T-helper 2 cell treated with Interferon-gamma antibody and Interleukin-4, amounts not matched to agents 5 μg/mL and 100 μg/mL, for 36 hours (primary cell): Measurements from ENCODE around the gene KCNIP4.

ENCODE experiments used
- DNase-seq: peaks from one replicate; pipeline ENCODE4 v3.0.0; 2021; ENCODE audit warnings: low spot score
- H3K27ac Mint-ChIP-seq: one replicate; pipeline ENCODE4 v1.8.0; 2021; ENCODE audit warnings: mild to moderate bottlenecking, mixed read lengths
- H3K27me3 Mint-ChIP-seq: one replicate; pipeline ENCODE4 v1.8.0; 2021; ENCODE audit warnings: low read depth, mixed read lengths
- H3K36me3 Mint-ChIP-seq: one replicate; pipeline ENCODE4 v1.8.0; 2021; ENCODE audit warnings: low read depth, mixed read lengths
- H3K4me1 Mint-ChIP-seq: one replicate; pipeline ENCODE4 v1.8.0; 2021; ENCODE audit warnings: low read depth, mixed read lengths
- H3K4me3 Mint-ChIP-seq: one replicate; pipeline ENCODE4 v1.8.0; 2022; ENCODE audit warnings: mild to moderate bottlenecking, moderate library complexity, mixed read lengths
- H3K9me3 Mint-ChIP-seq: one replicate; pipeline ENCODE4 v1.8.0; 2021; ENCODE audit warnings: mixed read lengths

The KCNIP4 gene

DNA sequence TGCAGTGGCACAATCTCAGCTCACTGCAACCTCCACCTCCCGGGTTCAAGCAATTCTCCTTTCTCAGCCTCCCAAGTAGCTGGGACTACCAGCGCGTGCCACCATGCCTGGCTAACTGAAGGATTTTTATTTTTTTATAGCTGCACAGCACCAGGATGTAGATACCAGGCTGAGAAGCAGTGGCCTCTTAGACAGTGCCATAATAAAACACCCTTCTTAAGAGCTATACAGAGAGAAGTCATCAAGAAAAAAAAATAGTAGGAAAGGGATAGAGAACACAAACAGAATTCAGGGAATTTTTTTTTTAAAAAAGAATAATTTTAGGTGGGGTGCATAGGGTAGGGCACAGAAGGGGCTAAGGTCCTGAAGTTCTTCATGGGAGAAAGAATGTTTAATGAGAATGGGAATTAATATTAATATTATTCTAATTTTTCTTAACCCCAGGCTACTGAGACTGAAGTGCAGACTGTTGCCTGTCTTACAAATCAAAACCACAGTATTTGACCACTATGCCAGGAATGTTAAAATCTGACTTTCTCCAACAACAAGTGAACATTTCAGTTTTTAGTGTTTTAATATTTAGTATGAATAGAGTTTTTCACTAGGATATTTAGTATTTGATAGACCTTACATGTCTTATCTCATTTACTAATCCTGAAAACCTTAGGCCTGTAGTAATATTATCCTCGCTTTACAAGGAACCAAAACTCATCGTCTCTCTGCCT lies 146.7 kb downstream of the KCNIP4 start:
- H3K27ac Mint-ChIP-seq = no peak overlapping the region
- no peaks in the 10 kb centered on the region for H3K9me3 Mint-ChIP-seq
- no peak for DNase-seq
- no peaks in the 10 kb centered on the region for H3K27me3 Mint-ChIP-seq
- no peaks in the 10 kb centered on the region for H3K36me3 Mint-ChIP-seq
- H3K4me1 Mint-ChIP-seq = no peaks in the 10 kb centered on the region
- no peak overlapping the region for H3K4me3 Mint-ChIP-seq

DNA sequence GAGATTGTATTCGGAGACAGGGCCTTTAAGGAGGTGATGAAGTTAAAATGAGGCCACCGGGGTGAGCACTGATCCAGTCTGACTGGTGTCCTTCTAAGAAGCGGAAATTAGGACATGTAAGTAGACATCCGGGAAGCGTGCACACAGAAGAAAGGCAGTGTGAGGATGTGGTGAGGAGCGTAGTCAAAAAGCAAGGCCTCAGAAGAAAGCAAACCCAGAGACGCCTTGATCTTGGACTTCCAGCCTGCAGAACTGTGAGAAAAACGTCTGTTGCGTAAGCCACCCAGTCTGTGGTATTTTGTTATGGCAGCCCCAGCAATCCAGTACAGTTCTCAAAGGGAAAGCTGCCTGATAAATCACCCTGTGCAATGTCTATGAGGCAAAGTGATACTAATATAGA lies 153.5 kb downstream of the KCNIP4 start:
- Mint-ChIP-seq H3K4me1 (no peaks in the 10 kb centered on the region), H3K4me3 (no peak overlapping the region), H3K9me3 (no peaks in the 10 kb centered on the region), H3K27me3 (no peaks in the 10 kb centered on the region), H3K27ac (no peak overlapping the region), H3K36me3 (no peaks in the 10 kb centered on the region)
- no peak for DNase-seq

DNA sequence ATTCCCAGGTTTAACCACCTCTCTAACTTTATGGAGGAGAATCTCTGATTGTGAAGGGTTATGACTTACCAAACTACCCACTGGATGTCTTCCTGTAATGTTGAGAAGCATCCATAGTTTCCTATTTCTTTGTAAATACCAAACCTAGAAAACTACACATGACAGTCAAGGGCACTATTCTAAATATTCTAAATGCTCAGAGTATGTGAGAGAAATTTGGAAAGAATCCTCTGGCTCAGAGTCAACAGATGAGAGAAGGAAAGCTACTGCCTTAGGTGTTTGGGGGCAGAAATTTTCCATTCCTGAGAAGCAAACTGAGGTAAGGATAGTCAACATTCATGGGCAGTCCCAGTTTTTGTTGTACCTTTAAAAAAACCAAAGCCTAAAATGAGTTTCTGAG lies 155.8 kb downstream of the KCNIP4 start:
- Mint-ChIP-seq H3K27ac (no peak overlapping the region), H3K9me3 (no peaks in the 10 kb centered on the region), H3K4me3 (no peak overlapping the region), H3K4me1 (no peaks in the 10 kb centered on the region), H3K36me3 (no peaks in the 10 kb centered on the region), H3K27me3 (no peaks in the 10 kb centered on the region)
- no peak for DNase-seq

DNA sequence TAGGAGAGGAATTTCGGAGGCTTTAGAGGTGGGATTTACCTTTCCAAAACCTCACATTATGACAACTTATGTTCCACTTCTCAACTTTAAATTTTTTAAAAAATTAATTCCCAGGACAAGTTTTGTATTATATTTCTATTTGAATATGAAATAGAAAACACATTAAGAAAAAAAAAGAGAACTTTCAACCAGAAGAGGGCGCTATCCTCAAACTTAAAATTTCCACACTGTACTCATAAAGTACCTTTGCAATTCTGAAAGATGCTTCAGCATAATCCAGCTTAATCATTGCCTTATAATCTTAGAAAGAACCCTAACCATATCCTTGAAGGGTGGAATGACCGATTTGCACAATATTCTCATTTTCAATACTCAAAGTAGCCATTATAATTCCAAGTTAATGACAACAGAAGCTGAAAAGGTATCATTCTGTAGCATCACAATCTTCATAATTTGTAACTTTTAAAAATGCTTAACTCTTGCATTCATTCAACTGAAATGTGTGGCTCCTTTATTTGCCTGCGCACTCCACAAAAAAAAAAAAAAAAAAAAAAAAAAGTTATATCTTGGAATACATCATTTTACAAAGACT lies 158.0 kb downstream of the KCNIP4 start:
- H3K9me3 Mint-ChIP-seq = no peaks in the 10 kb centered on the region
- H3K27me3 Mint-ChIP-seq = no peaks in the 10 kb centered on the region
- DNase-seq = no peak
- no peak overlapping the region for H3K27ac Mint-ChIP-seq
- H3K36me3 Mint-ChIP-seq = no peaks in the 10 kb centered on the region
- no peaks in the 10 kb centered on the region for H3K4me1 Mint-ChIP-seq
- H3K4me3 Mint-ChIP-seq = no peak overlapping the region

DNA sequence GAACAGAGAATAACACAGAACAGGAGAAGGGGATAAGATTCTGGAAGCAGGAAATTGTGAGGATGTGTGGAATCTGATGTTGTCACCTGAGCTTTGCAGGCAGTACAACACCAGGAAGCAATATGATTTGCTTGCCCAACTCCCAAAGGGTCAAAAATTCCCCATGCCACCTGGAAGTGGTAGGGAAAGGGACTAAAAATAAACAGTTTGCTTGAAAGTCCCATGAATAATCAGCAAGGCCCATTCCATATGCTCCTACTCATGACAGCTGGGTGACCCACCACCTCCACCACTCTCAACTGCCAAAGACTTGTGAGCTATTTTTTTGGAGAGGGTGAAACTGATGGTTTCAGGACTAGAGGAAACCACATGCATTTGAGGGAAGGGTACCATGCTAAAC lies 168.4 kb downstream of the KCNIP4 start:
- H3K4me3 Mint-ChIP-seq = no peak overlapping the region
- no peak overlapping the region for H3K27ac Mint-ChIP-seq
- no peaks in the 10 kb centered on the region for H3K4me1 Mint-ChIP-seq
- no peak for DNase-seq
- peaks cover 4% of the 10 kb centered on the region for H3K9me3 Mint-ChIP-seq
- no peaks in the 10 kb centered on the region for H3K27me3 Mint-ChIP-seq
- H3K36me3 Mint-ChIP-seq = no peaks in the 10 kb centered on the region

DNA sequence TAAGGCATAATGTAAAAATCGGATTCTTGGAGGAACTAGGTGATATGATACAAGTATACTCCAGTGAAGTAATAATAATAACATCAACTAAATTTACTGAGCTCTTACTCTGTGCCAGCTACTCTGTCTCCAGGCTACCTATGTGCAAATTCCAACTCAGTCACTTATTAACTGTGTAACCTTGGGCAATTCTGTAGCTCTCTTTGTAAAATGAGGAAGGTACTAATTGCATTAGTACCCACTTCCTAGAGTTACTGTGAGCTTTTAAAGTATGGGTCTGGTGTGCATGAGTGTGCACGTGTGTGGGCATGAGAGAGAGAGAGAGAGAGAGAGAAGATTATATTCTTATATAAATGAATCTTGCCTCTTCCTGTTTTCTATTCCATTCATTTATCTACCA lies 169.9 kb downstream of the KCNIP4 start:
- DNase-seq = no peak
- Mint-ChIP-seq H3K36me3 (no peaks in the 10 kb centered on the region), H3K9me3 (peaks cover 4% of the 10 kb centered on the region), H3K4me3 (no peak overlapping the region), H3K4me1 (no peaks in the 10 kb centered on the region), H3K27ac (no peak overlapping the region), H3K27me3 (no peaks in the 10 kb centered on the region)

DNA sequence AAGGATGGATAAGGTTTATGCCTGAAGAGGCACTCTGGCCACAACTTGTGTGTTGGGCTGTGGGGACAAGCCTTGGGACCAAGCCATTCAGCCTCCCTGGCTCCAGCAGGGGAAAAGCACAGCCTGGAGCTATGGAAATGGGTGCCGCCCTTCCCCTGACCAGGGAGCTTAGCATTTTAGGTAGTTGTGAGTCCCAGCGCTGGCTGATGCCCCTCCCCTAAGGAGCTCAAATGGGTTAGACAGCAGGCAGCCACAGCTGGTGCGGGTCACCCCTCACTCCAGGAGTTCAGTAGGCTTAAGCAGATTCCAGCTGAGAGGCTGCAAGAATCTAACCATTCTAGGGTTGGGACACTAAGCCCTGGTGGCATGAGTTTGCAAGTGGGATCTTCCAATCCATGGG lies 172.9 kb downstream of the KCNIP4 start:
- H3K27me3 Mint-ChIP-seq = no peaks in the 10 kb centered on the region
- H3K36me3 Mint-ChIP-seq = no peaks in the 10 kb centered on the region

DNA sequence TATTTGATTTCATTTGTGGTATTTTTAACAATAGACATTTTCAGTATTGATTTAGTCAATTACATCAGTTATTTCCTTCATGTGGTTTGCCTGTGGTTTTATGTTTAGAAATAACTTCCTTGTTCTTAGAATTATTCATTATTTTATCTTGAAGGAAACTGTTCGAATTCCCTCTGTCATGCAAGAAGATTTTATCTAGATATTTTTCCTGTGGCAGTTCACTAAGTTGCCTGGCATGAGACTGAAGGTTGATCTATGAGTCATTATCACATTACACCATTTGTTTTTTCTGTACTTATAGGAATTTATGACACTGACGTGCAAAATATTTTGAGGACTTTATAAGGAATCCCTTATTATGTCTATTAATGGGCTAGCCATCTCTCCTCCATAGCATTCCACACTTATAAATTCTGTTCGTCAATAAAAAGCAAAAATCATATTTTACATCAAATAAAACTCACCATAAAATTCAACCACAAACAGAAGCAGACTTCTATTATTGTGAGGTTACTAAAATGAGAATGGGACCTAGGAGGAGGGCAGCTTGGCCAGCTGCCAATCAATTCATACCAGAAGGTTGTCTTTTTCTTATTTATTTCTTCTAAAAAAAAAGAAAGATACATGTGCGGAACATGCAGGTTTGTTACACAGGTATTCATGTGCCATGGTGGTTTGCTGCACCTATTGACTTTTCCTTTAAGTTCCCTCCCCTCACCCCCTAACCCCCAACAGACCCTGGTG lies 179.0 kb downstream of the KCNIP4 start:
- Mint-ChIP-seq H3K36me3 (no peaks in the 10 kb centered on the region), H3K4me3 (no peak overlapping the region), H3K27ac (no peak overlapping the region), H3K27me3 (no peaks in the 10 kb centered on the region), H3K9me3 (no peaks in the 10 kb centered on the region), H3K4me1 (peaks cover 8% of the 10 kb centered on the region)
- DNase-seq = no peak

More for the DNA sequence above, 172.9 kb downstream of the KCNIP4 start:
- H3K4me1 Mint-ChIP-seq = no peaks in the 10 kb centered on the region
- H3K27ac Mint-ChIP-seq = no peak overlapping the region
- H3K9me3 Mint-ChIP-seq = peaks cover 4% of the 10 kb centered on the region
- no peak for DNase-seq
- no peak overlapping the region for H3K4me3 Mint-ChIP-seq

DNA sequence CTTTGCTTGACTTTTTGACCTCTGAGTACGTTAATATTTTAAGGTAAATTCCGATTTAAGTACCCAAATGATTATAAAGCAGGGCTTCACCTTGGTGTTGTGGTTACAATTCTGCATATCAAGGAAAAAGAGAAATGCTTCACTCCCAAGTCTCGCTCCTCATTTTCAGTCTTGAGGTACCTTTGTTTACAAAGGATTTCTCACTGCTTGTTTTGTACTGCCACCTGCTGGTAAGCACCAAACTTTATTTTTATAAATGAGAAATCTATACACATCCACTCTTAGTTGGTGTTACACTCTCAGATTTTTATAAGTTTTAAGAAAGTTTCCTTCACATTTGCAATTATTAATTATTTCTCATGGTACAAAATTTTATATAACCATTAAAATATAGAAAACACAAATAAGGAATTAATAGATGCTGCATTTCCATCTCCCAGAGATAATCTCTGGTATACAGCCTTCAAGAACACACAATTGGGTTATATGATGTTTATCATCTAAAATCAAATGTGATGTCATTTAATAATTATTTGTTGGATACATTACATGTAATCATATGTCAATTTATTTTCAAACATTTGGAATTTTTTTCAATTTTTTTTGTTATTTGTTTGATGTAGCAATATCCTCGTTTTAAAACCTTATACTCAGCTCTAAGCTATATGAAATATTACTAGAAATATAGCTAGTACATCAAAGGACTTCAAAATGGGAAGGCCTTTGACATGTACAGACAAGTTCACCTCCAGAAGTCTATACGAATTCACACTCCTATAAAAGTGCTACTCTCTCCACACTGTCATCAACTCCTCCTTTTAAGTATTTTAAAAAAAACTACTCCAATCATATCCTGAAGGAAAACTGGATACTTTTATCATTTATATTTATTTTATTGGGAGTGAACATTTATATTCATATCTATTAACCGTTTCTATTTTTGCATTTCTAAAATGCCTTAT lies 179.9 kb downstream of the KCNIP4 start:
- no peak overlapping the region for H3K27ac Mint-ChIP-seq

DNA sequence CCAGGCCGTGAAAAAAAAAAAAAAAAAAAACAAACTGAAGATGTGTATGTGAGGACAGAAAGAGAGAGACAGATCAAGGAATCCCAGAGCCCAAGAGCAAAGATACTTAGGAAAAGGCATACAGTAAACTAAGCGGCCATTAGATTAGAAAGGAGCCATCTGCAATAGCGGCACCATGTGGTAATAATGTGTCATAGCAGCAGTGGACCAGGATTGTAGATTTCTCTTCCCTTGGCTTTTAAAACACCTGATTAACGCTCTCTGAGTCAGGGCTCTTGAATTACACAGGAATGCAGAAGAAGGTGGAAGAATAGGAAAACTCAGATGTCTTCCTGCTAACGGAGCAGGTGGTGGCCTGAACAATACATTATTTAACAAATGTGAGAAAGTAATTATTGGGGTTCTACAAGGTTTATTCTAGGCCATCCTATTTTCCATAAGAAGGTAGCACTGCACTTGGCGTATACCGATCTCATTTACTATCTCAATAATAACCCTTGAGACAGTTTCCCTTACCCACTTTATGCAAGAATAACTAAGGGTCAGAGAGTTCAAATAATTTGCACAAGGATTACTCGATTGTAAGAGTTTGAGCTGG lies 182.7 kb downstream of the KCNIP4 start:
- H3K27ac Mint-ChIP-seq = no peak overlapping the region
- no peaks in the 10 kb centered on the region for H3K27me3 Mint-ChIP-seq
- H3K36me3 Mint-ChIP-seq = no peaks in the 10 kb centered on the region
- no peak for DNase-seq
- no peaks in the 10 kb centered on the region for H3K9me3 Mint-ChIP-seq
- no peak overlapping the region for H3K4me3 Mint-ChIP-seq
- H3K4me1 Mint-ChIP-seq = peaks cover 8% of the 10 kb centered on the region

More for the DNA sequence above, 179.9 kb downstream of the KCNIP4 start:
- Mint-ChIP-seq H3K4me3 (no peak overlapping the region), H3K9me3 (no peaks in the 10 kb centered on the region), H3K4me1 (peaks cover 8% of the 10 kb centered on the region), H3K36me3 (no peaks in the 10 kb centered on the region), H3K27me3 (no peaks in the 10 kb centered on the region)
- DNase-seq = no peak

DNA sequence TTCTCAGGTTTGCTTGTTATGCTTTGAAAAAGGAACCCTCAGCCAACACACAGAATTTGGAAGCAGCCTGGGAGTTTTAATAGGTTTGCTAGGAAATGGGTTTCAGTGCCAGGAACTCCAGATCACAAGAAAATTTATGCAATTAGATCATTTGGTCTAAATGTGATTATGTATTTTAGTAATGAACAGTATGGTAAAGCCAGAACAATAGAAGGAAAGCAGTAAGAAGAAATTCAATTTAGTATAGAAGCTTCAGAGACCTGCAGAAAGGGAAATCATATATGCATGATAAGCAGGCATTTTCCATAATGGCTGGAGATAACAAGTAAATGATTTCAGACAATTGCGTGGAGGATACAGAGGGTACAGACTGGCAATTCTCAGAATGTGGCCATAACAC lies 184.7 kb downstream of the KCNIP4 start:
- H3K4me3 Mint-ChIP-seq = no peak overlapping the region
- no peaks in the 10 kb centered on the region for H3K9me3 Mint-ChIP-seq
- H3K27ac Mint-ChIP-seq = no peak overlapping the region
- no peaks in the 10 kb centered on the region for H3K36me3 Mint-ChIP-seq
- H3K27me3 Mint-ChIP-seq = no peaks in the 10 kb centered on the region
- H3K4me1 Mint-ChIP-seq = peaks cover 2% of the 10 kb centered on the region
- DNase-seq = no peak

DNA sequence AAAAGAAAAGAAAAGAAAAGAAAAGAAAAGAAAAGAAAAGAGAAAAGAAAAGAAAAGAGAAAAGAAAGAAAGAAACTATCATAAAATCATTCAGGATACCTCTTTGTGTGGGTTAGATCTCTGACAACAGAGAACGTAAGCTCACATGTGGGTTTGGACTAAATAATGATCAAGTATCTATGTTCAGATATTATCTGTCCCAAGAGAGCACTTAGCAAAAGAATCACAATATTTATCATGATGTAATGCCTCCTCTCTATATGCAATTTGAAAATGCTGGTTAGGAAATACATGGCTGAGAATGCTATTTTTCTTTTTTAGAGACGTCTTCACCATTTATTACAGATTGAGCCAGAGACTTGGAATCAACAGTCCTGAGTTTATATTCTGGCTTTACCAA lies 191.3 kb downstream of the KCNIP4 start:
- H3K4me3 Mint-ChIP-seq = no peak overlapping the region
- H3K9me3 Mint-ChIP-seq = no peaks in the 10 kb centered on the region
- no peak for DNase-seq
- H3K27me3 Mint-ChIP-seq = no peaks in the 10 kb centered on the region
- no peaks in the 10 kb centered on the region for H3K36me3 Mint-ChIP-seq
- no peaks in the 10 kb centered on the region for H3K4me1 Mint-ChIP-seq
- H3K27ac Mint-ChIP-seq = no peak overlapping the region

DNA sequence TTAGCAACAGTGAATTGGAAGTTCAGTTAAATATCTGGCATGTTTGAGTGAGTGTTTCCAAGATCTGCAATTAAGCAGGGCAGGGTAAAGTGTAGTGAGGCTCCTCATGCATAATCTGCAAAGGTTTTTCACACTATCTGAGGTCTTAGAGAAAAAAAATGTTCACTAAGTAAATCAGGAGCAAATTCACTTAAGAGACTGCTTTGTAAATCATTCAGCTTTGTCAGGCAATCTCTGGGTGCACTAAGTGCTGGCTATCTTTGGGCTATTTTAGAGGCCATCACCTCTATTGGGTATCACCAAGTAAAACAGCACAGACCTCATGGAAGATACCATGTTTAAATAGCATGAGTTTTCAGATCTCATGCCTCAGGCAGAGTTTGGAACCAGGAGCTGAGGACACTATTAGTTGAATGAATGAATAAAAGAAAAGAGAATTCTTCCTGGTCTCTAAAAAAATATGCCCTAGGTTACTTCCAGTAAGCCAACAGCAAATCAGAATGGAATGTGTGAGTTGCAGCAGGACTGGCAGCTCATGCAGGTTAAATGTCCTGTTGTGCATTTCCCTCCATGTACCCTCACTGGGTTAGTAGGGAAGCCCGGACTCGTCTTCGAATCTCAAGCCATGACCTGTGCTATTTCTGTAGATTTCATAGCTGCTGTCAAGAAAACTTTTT lies 195.3 kb downstream of the KCNIP4 start:
- DNase-seq = no peak
- Mint-ChIP-seq H3K27ac (no peak overlapping the region), H3K4me3 (no peak overlapping the region), H3K36me3 (no peaks in the 10 kb centered on the region), H3K27me3 (no peaks in the 10 kb centered on the region), H3K4me1 (no peaks in the 10 kb centered on the region), H3K9me3 (no peaks in the 10 kb centered on the region)
